ENCODE results near the gene UBE2G1.

Gene UBE2G1

GRCh38 chr17:4406386-4406785 lies 39.9 kb upstream of the UBE2G1 start:
- no peak for DNase-seq
- no peak overlapping the region for H2AFZ ChIP-seq (ENCODE audit: low read length)
- H3K36me3 ChIP-seq (replicated peaks; ENCODE audit: insufficient read depth, low read length) = no peaks in the 10 kb centered on the region
- H3K27ac ChIP-seq (ENCODE audit: low read length) = no peak overlapping the region
- H3K9me2 ChIP-seq (replicated peaks; ENCODE audit: insufficient read depth, low read length) = no peaks in the 10 kb centered on the region
- H3K4me3 ChIP-seq (ENCODE audit: low read length) = no peak overlapping the region
- no peak overlapping the region for H3K4me2 ChIP-seq (ENCODE audit: low read depth, low read length)
- no peaks in the 10 kb centered on the region for H3K9me3 ChIP-seq (replicated peaks; ENCODE audit: insufficient read depth, low read length)
- no peaks in the 10 kb centered on the region for H3F3A ChIP-seq (ENCODE audit: insufficient read depth, low read length)
- no peaks in the 10 kb centered on the region for H3K4me1 ChIP-seq (ENCODE audit: low read length)
- H4K20me1 ChIP-seq (ENCODE audit: insufficient read depth, low read length) = no peaks in the 10 kb centered on the region
- H3K79me2 ChIP-seq (ENCODE audit: low read length) = no peaks in the 10 kb centered on the region
- no peak overlapping the region for H3K9ac ChIP-seq (ENCODE audit: low read length)
- TF ChIP-seq CTCF (IDR thresholded peaks at IDR 0.05; ENCODE audit: low read length) = no peak
- TF ChIP-seq EZH2 (optimal IDR thresholded peaks at IDR 0.05; ENCODE audit: low read depth, low read length) = no peak
- no peak for TF ChIP-seq EZH2phosphoT487 (IDR thresholded peaks at IDR 0.05; ENCODE audit: low read length)
- H3K27me3 ChIP-seq (replicated peaks; ENCODE audit: insufficient read depth, low read length) = no peaks in the 10 kb centered on the region

GRCh38 chr17:4405699-4406098 lies 39.2 kb upstream of the UBE2G1 start:
- H2AFZ ChIP-seq (ENCODE audit: low read length) = no peak overlapping the region

GRCh38 chr17:4405038-4405669 lies 38.7 kb upstream of the UBE2G1 start:
- H3K79me2 ChIP-seq (ENCODE audit: low read length) = no peaks in the 10 kb centered on the region
- no peak overlapping the region for H3K27ac ChIP-seq (ENCODE audit: low read length)
- H3K27me3 ChIP-seq (replicated peaks; ENCODE audit: insufficient read depth, low read length) = no peaks in the 10 kb centered on the region
- H3F3A ChIP-seq (ENCODE audit: insufficient read depth, low read length) = no peaks in the 10 kb centered on the region
- H2AFZ ChIP-seq (ENCODE audit: low read length) = no peak overlapping the region
- H3K36me3 ChIP-seq (replicated peaks; ENCODE audit: insufficient read depth, low read length) = no peaks in the 10 kb centered on the region
- H3K9me2 ChIP-seq (replicated peaks; ENCODE audit: insufficient read depth, low read length) = no peaks in the 10 kb centered on the region
- TF ChIP-seq EZH2 (optimal IDR thresholded peaks at IDR 0.05; ENCODE audit: low read depth, low read length) (no peak), CTCF (IDR thresholded peaks at IDR 0.05; ENCODE audit: low read length) (no peak)
- H3K4me1 ChIP-seq (ENCODE audit: low read length) = no peaks in the 10 kb centered on the region
- no peak overlapping the region for H3K4me3 ChIP-seq (ENCODE audit: low read length)
- DNase-seq = no peak
- no peaks in the 10 kb centered on the region for H3K9me3 ChIP-seq (replicated peaks; ENCODE audit: insufficient read depth, low read length)
- H4K20me1 ChIP-seq (ENCODE audit: insufficient read depth, low read length) = no peaks in the 10 kb centered on the region
- no peak overlapping the region for H3K4me2 ChIP-seq (ENCODE audit: low read depth, low read length)
- no peak overlapping the region for H3K9ac ChIP-seq (ENCODE audit: low read length)

More at GRCh38 chr17:4405699-4406098, 39.2 kb upstream of the UBE2G1 start:
- Histone ChIP-seq H3K4me2 (ENCODE audit: low read depth, low read length) (no peak overlapping the region), H3K9me3 (replicated peaks; ENCODE audit: insufficient read depth, low read length) (no peaks in the 10 kb centered on the region), H3K9ac (ENCODE audit: low read length) (no peak overlapping the region), H3F3A (ENCODE audit: insufficient read depth, low read length) (no peaks in the 10 kb centered on the region), H3K79me2 (ENCODE audit: low read length) (no peaks in the 10 kb centered on the region), H4K20me1 (ENCODE audit: insufficient read depth, low read length) (no peaks in the 10 kb centered on the region), H3K36me3 (replicated peaks; ENCODE audit: insufficient read depth, low read length) (no peaks in the 10 kb centered on the region), H3K4me1 (ENCODE audit: low read length) (no peaks in the 10 kb centered on the region), H3K27ac (ENCODE audit: low read length) (no peak overlapping the region), H3K9me2 (replicated peaks; ENCODE audit: insufficient read depth, low read length) (no peaks in the 10 kb centered on the region), H3K27me3 (replicated peaks; ENCODE audit: insufficient read depth, low read length) (no peaks in the 10 kb centered on the region), H3K4me3 (ENCODE audit: low read length) (no peak overlapping the region)
- TF ChIP-seq EZH2 (optimal IDR thresholded peaks at IDR 0.05; ENCODE audit: low read depth, low read length) = no peak
- TF ChIP-seq CTCF (IDR thresholded peaks at IDR 0.05; ENCODE audit: low read length) = no peak
- no peak for DNase-seq

All from MM.1S (cell line).